ENCODE measurements around the gene MKRN2.

GRCh38 chr3:12613250-12613649 lies 56.4 kb downstream of the MKRN2 start:
- no peak for TF ChIP-seq CTCF (IDR thresholded peaks at IDR 0.05)
- no peak for TF ChIP-seq POLR2A (IDR thresholded peaks at IDR 0.05)

Data from thyroid gland (tissue), 4 donors.